Measurements from ENCODE around the gene FAM168A. TPM values are rescaled to one million over a fixed set of nuclear protein-coding genes. Genes with fewer than 3 reads are reported as not detected.

The FAM168A gene
- total RNA-seq, 1 donor from 2014 or later, result 21.2 TPM

DNA sequence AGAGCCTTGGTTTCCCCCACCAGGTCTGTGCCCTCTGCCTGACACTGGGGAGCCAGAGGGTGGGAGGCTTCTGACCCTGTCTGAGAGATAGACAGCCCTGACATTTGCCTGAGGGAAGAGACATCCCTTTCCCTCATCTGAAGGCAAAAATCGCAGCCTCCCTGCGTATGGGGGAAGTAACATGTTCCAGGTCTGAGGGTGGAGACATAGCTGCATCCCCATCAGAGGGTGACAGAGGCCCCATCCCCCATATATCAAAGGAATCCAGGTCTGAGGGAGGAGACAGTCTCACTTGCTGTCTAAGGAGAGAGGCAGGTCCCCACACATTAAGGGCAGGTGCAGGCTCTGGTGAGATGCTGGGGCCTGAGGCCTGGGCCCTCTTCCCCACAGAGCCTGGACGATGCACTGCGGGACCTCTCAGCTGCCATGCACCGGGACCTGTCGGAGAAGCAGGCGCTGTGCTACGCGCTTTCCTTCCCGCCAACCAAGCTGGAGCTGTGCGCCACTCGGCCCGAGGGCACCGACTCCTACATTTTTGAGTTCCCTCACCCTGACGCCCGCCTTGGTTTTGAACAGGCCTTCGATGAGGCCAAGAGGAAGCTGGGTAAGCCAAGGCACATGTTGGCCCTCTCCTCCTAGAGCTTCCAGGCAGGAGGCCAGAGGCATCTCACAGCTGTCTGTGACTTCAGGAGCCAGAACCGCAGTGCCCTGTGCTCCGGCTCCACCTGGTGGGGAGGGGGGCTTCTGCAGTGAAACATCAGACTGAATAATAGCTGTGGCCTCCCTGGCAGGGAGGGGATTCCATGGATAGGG lies 237.8 kb downstream of the FAM168A start:
- peak; percentile 73 for DNase-seq (ENCODE audit: low spot score)
- Mint-ChIP-seq H3K9me3 (ENCODE audit: unreplicated experiment) (no peaks in the 10 kb centered on the region), H3K27me3 (ENCODE audit: unreplicated experiment) (peaks cover 4% of the 10 kb centered on the region), H3K36me3 (ENCODE audit: low read depth, unreplicated experiment) (peaks cover 30% of the 10 kb centered on the region), H3K4me3 (ENCODE audit: unreplicated experiment) (peak overlapping the region; percentile 69), H3K27ac (ENCODE audit: unreplicated experiment) (no peak overlapping the region), H3K4me1 (ENCODE audit: unreplicated experiment) (peaks cover 2% of the 10 kb centered on the region)
- TF ChIP-seq, protein P1, sequence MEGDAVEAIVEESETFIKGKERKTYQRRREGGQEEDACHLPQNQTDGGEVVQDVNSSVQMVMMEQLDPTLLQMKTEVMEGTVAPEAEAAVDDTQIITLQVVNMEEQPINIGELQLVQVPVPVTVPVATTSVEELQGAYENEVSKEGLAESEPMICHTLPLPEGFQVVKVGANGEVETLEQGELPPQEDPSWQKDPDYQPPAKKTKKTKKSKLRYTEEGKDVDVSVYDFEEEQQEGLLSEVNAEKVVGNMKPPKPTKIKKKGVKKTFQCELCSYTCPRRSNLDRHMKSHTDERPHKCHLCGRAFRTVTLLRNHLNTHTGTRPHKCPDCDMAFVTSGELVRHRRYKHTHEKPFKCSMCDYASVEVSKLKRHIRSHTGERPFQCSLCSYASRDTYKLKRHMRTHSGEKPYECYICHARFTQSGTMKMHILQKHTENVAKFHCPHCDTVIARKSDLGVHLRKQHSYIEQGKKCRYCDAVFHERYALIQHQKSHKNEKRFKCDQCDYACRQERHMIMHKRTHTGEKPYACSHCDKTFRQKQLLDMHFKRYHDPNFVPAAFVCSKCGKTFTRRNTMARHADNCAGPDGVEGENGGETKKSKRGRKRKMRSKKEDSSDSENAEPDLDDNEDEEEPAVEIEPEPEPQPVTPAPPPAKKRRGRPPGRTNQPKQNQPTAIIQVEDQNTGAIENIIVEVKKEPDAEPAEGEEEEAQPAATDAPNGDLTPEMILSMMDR (IDR thresholded peaks at IDR 0.05; ENCODE audit: unreplicated experiment), result peak; percentile 57

GRCh38 chr11:73359341-73359740 lies 238.6 kb downstream of the FAM168A start:
- DNase-seq (ENCODE audit: low spot score), result no peak
- TF ChIP-seq, protein P1 (IDR thresholded peaks at IDR 0.05; ENCODE audit: unreplicated experiment), result no peak
- peaks cover 2% of the 10 kb centered on the region for H3K4me1 Mint-ChIP-seq (ENCODE audit: unreplicated experiment)
- H3K27ac Mint-ChIP-seq (ENCODE audit: unreplicated experiment), result no peak overlapping the region
- H3K4me3 Mint-ChIP-seq (ENCODE audit: unreplicated experiment), result no peak overlapping the region
- H3K27me3 Mint-ChIP-seq (ENCODE audit: unreplicated experiment), result peaks cover 5% of the 10 kb centered on the region
- H3K36me3 Mint-ChIP-seq (ENCODE audit: low read depth, unreplicated experiment), result peaks cover 36% of the 10 kb centered on the region
- H3K9me3 Mint-ChIP-seq (ENCODE audit: unreplicated experiment), result no peaks in the 10 kb centered on the region

- H3K9me3 Mint-ChIP-seq (ENCODE audit: unreplicated experiment), result no peaks in the 10 kb centered on the region
- DNase-seq (ENCODE audit: low spot score), result no peak
- H3K27ac Mint-ChIP-seq (ENCODE audit: unreplicated experiment), result peak overlapping the region; percentile 5
- peaks cover 7% of the 10 kb centered on the region for H3K27me3 Mint-ChIP-seq (ENCODE audit: unreplicated experiment)
- TF ChIP-seq, protein P1 (IDR thresholded peaks at IDR 0.05; ENCODE audit: unreplicated experiment), result no peak
- peaks cover 43% of the 10 kb centered on the region for H3K36me3 Mint-ChIP-seq (ENCODE audit: low read depth, unreplicated experiment)
- no peak overlapping the region for H3K4me3 Mint-ChIP-seq (ENCODE audit: unreplicated experiment)
- peaks cover 2% of the 10 kb centered on the region for H3K4me1 Mint-ChIP-seq (ENCODE audit: unreplicated experiment)
These were observed 239.8 kb downstream of the FAM168A start for GRCh38 chr11:73358071-73358470.

DNA sequence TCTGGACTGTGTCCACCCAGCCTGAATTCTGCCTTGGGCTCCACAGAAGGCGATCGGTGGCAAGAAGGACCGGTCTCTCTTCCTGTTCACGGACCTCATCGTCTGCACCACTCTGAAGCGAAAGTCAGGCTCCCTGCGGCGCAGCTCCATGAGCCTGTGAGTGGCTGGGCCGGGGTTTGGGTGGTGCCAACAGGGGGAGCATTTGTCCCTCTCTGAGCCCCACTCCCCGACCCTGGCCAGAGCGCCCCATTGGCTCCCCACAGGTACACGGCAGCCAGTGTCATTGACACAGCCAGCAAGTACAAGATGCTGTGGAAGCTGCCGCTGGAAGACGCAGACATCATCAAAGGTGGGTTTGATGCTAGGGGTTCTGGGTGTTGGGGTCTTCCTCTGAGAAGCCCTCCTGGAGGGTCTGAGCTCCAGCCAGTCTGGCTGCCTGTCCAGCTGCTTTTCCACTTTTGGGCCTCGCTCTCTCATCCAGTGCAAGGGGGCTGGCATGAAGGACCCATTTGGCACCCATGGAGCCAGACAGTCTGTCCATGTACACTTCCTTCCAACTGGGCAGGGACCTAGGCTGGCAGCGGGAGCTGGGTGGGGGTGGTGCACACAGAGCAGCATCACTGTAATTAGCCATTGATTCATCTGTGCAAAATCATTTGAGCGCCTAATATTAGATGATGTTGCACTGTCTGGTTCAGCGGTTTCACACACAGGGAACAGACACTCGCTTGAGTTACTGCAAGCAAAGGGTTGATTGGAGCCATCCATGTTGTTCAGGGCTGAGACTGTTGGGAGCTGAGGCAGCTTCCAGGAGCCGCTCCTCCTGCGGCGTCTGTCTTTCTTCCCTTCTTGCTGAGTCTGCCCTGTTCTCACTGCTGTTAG lies 240.7 kb downstream of the FAM168A start:
- no peak overlapping the region for H3K27ac Mint-ChIP-seq (ENCODE audit: unreplicated experiment)

More for the DNA sequence above, 240.7 kb downstream of the FAM168A start:
- TF ChIP-seq, protein P1 (IDR thresholded peaks at IDR 0.05; ENCODE audit: unreplicated experiment), result no peak
- peaks cover 38% of the 10 kb centered on the region for H3K36me3 Mint-ChIP-seq (ENCODE audit: low read depth, unreplicated experiment)
- no peak for DNase-seq (ENCODE audit: low spot score)
- no peak overlapping the region for H3K4me3 Mint-ChIP-seq (ENCODE audit: unreplicated experiment)
- no peaks in the 10 kb centered on the region for H3K9me3 Mint-ChIP-seq (ENCODE audit: unreplicated experiment)
- peaks cover 5% of the 10 kb centered on the region for H3K27me3 Mint-ChIP-seq (ENCODE audit: unreplicated experiment)
- peaks cover 2% of the 10 kb centered on the region for H3K4me1 Mint-ChIP-seq (ENCODE audit: unreplicated experiment)

Data from endothelial cell (in vitro differentiated cells).